GM12864 (cell line): ENCODE data around the gene RBFOX1.

Experiments
- DNase-seq: peaks from one replicate; pipeline ENCODE4 v3.0.0-alpha.2; 2011; ENCODE audit warnings: low read depth
- H3K4me3 ChIP-seq: 2 replicates; pipeline ENCODE4 v1.5.1; 2011; ENCODE audit warnings: mild to moderate bottlenecking, low read depth, low read length, control low read depth
- CTCF ChIP-seq: IDR thresholded peaks from 2 replicates; pipeline ENCODE4 v1.5.1; 2011; ENCODE audit warnings: low read depth, mild to moderate bottlenecking, moderate library complexity, low read length, control low read depth, inconsistent platforms; ENCODE audit errors: missing control alignments

Gene RBFOX1

GRCh38 chr16:7332611-7333010, at the start of gene RBFOX1:
TSS of gene RBFOX1 (plus strand) at chr16:7332845.
- H3K4me3 ChIP-seq = no peak within 1 kb of the TSS
- no peak for DNase-seq
- TF ChIP-seq CTCF = no peak

- no peak for TF ChIP-seq CTCF
- H3K4me3 ChIP-seq = no peak overlapping the region
- DNase-seq = no peak
Measured at GRCh38 chr16:7284780-7285179, 47.9 kb upstream of the RBFOX1 start.

- TF ChIP-seq CTCF = no peak
Measured at GRCh38 chr16:7285520-7285919, 47.1 kb upstream of the RBFOX1 start.

GRCh38 chr16:7289299-7289698, 43.3 kb upstream of the RBFOX1 start:
- DNase-seq = no peak
- no peak overlapping the region for H3K4me3 ChIP-seq
- TF ChIP-seq CTCF = no peak

More at GRCh38 chr16:7285520-7285919, 47.1 kb upstream of the RBFOX1 start:
- no peak for DNase-seq
- H3K4me3 ChIP-seq = no peak overlapping the region

GRCh38 chr16:7290682-7291081, 42.0 kb upstream of the RBFOX1 start:
- no peak overlapping the region for H3K4me3 ChIP-seq
- TF ChIP-seq CTCF = no peak
- DNase-seq = no peak

- no peak for DNase-seq
- no peak for TF ChIP-seq CTCF
- no peak overlapping the region for H3K4me3 ChIP-seq
Measured at GRCh38 chr16:7294020-7294419, 38.6 kb upstream of the RBFOX1 start.

- DNase-seq = no peak
- TF ChIP-seq CTCF = no peak
- H3K4me3 ChIP-seq = no peak overlapping the region
Measured at GRCh38 chr16:7303052-7303610, 29.5 kb upstream of the RBFOX1 start.
